Measurements from ENCODE around the gene LDLRAD3. TPM values are rescaled to one million over a fixed set of nuclear protein-coding genes. Genes with fewer than 3 reads are reported as not detected.

The LDLRAD3 gene
- total RNA-seq, 1 experiment from 2014 or later, result 15.3 TPM

GRCh38 chr11:36033082-36033751 lies 89.4 kb downstream of the LDLRAD3 start:
- H3K9me2 ChIP-seq (replicated peaks; ENCODE audit: low read length), result no peaks in the 10 kb centered on the region
- intact Hi-C loops (cut with micrococcal nuclease), result loop anchor here (10.0 kb wide), 2 partner anchors 208 to 418 kb away; partner anchors contain the start of gene FJX1
- no peak for ATAC-seq
- no peak overlapping the region for H3K4me3 ChIP-seq (ENCODE audit: low read length)
- H3F3A ChIP-seq (ENCODE audit: low read length, unreplicated experiment), result no peaks in the 10 kb centered on the region
- peaks cover 57% of the 10 kb centered on the region for H3K79me2 ChIP-seq (ENCODE audit: low read length)
- no peak overlapping the region for H2AFZ ChIP-seq (ENCODE audit: low read length)
- H3K4me2 ChIP-seq (ENCODE audit: low read length), result peak overlapping the region; percentile 79; the same call in 1 of the 2 replicates
- CTCF ChIA-PET, result no interaction called here
- H3K4me1 ChIP-seq (ENCODE audit: insufficient read depth, low read length), result peaks cover 43% of the 10 kb centered on the region
- no peaks in the 10 kb centered on the region for H4K20me1 ChIP-seq (ENCODE audit: low read length)
- no TSS peak for BruUV-seq (replicated peaks)
- peak overlapping the region; percentile 93 for H3K27ac ChIP-seq (ENCODE audit: low read length)
- H3K9me3 ChIP-seq (ENCODE audit: low read length), result no peaks in the 10 kb centered on the region
- DNase-seq, result no peak
- no peak for TF ChIP-seq EZH2phosphoT487 (IDR thresholded peaks at IDR 0.05; ENCODE audit: borderline replicate concordance, low read length)
- no peak for TF ChIP-seq EZH2 (IDR thresholded peaks at IDR 0.05; ENCODE audit: low read length, unreplicated experiment)
- no peak for TF ChIP-seq CTCF (conservative IDR thresholded peaks at IDR 0.05; ENCODE audit: low read depth, low read length)
- no peak overlapping the region for H3K9ac ChIP-seq (ENCODE audit: low read length)
- H3K27me3 ChIP-seq (ENCODE audit: low read length), result no peaks in the 10 kb centered on the region
- POLR2A ChIA-PET (ENCODE audit: unreplicated experiment), result no interaction called here
- peaks cover 3% of the 10 kb centered on the region; the same call in 1 of the 2 replicates for H3K36me3 ChIP-seq (ENCODE audit: low read depth, low read length)

GRCh38 chr11:36033936-36034335 lies 90.1 kb downstream of the LDLRAD3 start:
- Histone ChIP-seq H3K4me3 (ENCODE audit: low read length) (peak overlapping the region; percentile 42), H3K79me2 (ENCODE audit: low read length) (peaks cover 57% of the 10 kb centered on the region), H4K20me1 (ENCODE audit: low read length) (no peaks in the 10 kb centered on the region), H3K4me2 (ENCODE audit: low read length) (peak overlapping the region; percentile 79), H3K4me1 (ENCODE audit: insufficient read depth, low read length) (peaks cover 43% of the 10 kb centered on the region), H3K27me3 (ENCODE audit: low read length) (no peaks in the 10 kb centered on the region), H3F3A (ENCODE audit: low read length, unreplicated experiment) (no peaks in the 10 kb centered on the region), H3K36me3 (ENCODE audit: low read depth, low read length) (peaks cover 7% of the 10 kb centered on the region; the same call in 1 of the 2 replicates), H3K9ac (ENCODE audit: low read length) (peak overlapping the region; percentile 60), H2AFZ (ENCODE audit: low read length) (no peak overlapping the region), H3K27ac (ENCODE audit: low read length) (peak overlapping the region; percentile 93), H3K9me2 (replicated peaks; ENCODE audit: low read length) (no peaks in the 10 kb centered on the region), H3K9me3 (ENCODE audit: low read length) (no peaks in the 10 kb centered on the region)
- intact Hi-C loops (cut with micrococcal nuclease), result loop anchor here (2.0 to 10.0 kb wide), 4 partner anchors 25 to 419 kb away; partner anchors contain the start of gene FJX1
- ChIA-PET CTCF (no interaction called here), POLR2A (ENCODE audit: unreplicated experiment) (no interaction called here)
- no peak for ATAC-seq
- TF ChIP-seq EZH2 (IDR thresholded peaks at IDR 0.05; ENCODE audit: low read length, unreplicated experiment) (no peak), EZH2phosphoT487 (IDR thresholded peaks at IDR 0.05; ENCODE audit: borderline replicate concordance, low read length) (no peak), CTCF (conservative IDR thresholded peaks at IDR 0.05; ENCODE audit: low read depth, low read length) (no peak)
- BruUV-seq (replicated peaks), result no TSS peak
- DNase-seq, result no peak

Data from PC-3 (cell line).